H1 (cell line): ENCODE results near the gene LCP1. TPM values are rescaled to one million over a fixed set of nuclear protein-coding genes. Genes with fewer than 3 reads are reported as not detected.

Source experiments
- CTCF ChIA-PET: fragments of 300-600 bp; sonication (Branson Sonifier 250); formaldehyde crosslinking; loops from one replicate; lab custom pipeline; 2021; ENCODE audit not compliant: partially characterized antibody; lab: Charles Lee
- POLR2A ChIA-PET: fragments of 300-600 bp; sonication (Branson Sonifier 250); formaldehyde crosslinking; loops from one replicate; lab custom pipeline; 2021; ENCODE audit warnings: inconsistent platforms; ENCODE audit not compliant: partially characterized antibody; lab: Charles Lee
- DNase-seq, 2 experiments: peaks; one replicate each; pipeline versions ENCODE4 v3.0.0 to v3.0.0-alpha.2; 2010 to 2022; ENCODE audit warnings: low spot score in 2 of 2, low read depth in 1 of 2, mixed read lengths in 1 of 2
- FAIRE-seq: peaks from 2 replicates; lab custom pipeline; 2011; peaks lifted over from hg19 to GRCh38; lab: Jason Lieb, UNC
- H2AFZ ChIP-seq: 2 replicates; pipeline ENCODE4 v1.8.1; 2012; ENCODE audit warnings: low read length, inconsistent platforms
- H2AK5ac ChIP-seq: 2 replicates; pipeline ENCODE4 v1.6.1; 2013; ENCODE audit warnings: low read depth, low read length
- H2BK120ac ChIP-seq: replicated peaks from 2 replicates; pipeline ENCODE3; 2013; ENCODE audit warnings: low read depth, low read length, inconsistent platforms
- H2BK12ac ChIP-seq: 2 replicates; pipeline ENCODE4 v1.6.1; 2013; ENCODE audit warnings: low read depth, low read length
- H2BK15ac ChIP-seq: 2 replicates; pipeline ENCODE4 v1.6.1; 2013; ENCODE audit warnings: low read length
- H2BK20ac ChIP-seq: 2 replicates; pipeline ENCODE4 v1.6.1; 2013; ENCODE audit warnings: low read length
- H2BK5ac ChIP-seq: 2 replicates; pipeline ENCODE4 v1.6.1; 2013; ENCODE audit warnings: low read depth, low read length
- H3K14ac ChIP-seq: 2 replicates; pipeline ENCODE4 v1.6.1; 2013; ENCODE audit warnings: inconsistent platforms; ENCODE audit not compliant: insufficient read length
- H3K18ac ChIP-seq: 2 replicates; pipeline ENCODE4 v1.6.1; 2013; ENCODE audit warnings: low read length; ENCODE audit errors: extremely low read depth
- H3K23ac ChIP-seq: 2 replicates; pipeline ENCODE4 v1.6.1; 2013; ENCODE audit warnings: inconsistent platforms; ENCODE audit not compliant: insufficient read length
- H3K23me2 ChIP-seq: 2 replicates; pipeline ENCODE4 v1.6.1; 2013; ENCODE audit warnings: low read depth, low read length
- H3K27ac ChIP-seq: 2 replicates; pipeline ENCODE4 v1.6.1; 2011; ENCODE audit warnings: low read depth, low read length, inconsistent platforms
- H3K27me3 ChIP-seq, 4 experiments: replicated peaks in 1 of 4; 1 replicate in 1 of 4; 2 replicates in 3 of 4; pipeline versions ENCODE4 v1.6.1 to v1.8.1; 2011 to 2013; ENCODE audit warnings: low read length in 3 of 4, mild to moderate bottlenecking in 3 of 4, inconsistent platforms in 2 of 4, mixed read lengths in 2 of 4, moderate library complexity in 1 of 4; ENCODE audit not compliant: control insufficient read depth in 3 of 4, insufficient read depth in 3 of 4; ENCODE audit errors: extremely low read depth in 1 of 4
- H3K36me3 ChIP-seq, 4 experiments: 2 replicates each; pipeline versions ENCODE4 v1.6.1 to v1.8.1; 2011 to 2013; ENCODE audit warnings: mild to moderate bottlenecking in 4 of 4, low read length in 3 of 4, moderate library complexity in 2 of 4, control low read depth in 1 of 4, inconsistent platforms in 1 of 4; ENCODE audit not compliant: insufficient read depth in 4 of 4, control insufficient read depth in 2 of 4
- H3K4ac ChIP-seq: replicated peaks from 2 replicates; pipeline ENCODE3; 2013; ENCODE audit warnings: low read length, low read depth, mixed read lengths, inconsistent platforms; ENCODE audit not compliant: insufficient read length
- H3K4me1 ChIP-seq, 4 experiments: replicated peaks in 1 of 4; 1 replicate in 1 of 4; 2 replicates in 3 of 4; pipeline versions ENCODE4 v1.6.1 to v1.8.1; 2011 to 2013; ENCODE audit warnings: low read length in 3 of 4, inconsistent platforms in 2 of 4, mixed read lengths in 1 of 4; ENCODE audit not compliant: insufficient read depth in 4 of 4, control insufficient read depth in 3 of 4
- H3K4me2 ChIP-seq, 2 experiments: 2 replicates each; pipeline versions ENCODE4 v1.6.1 to v1.8.1; 2011 to 2013; ENCODE audit warnings: low read depth in 2 of 2, low read length in 2 of 2, control low read depth in 1 of 2, inconsistent platforms in 1 of 2, mild to moderate bottlenecking in 1 of 2; ENCODE audit not compliant: insufficient read depth in 1 of 2
- H3K4me3 ChIP-seq, 4 experiments: fragments of 200-600, 300-600 bp in 1 of 4; sonication (generic), shearing (Covaris generic), sonication (Bioruptor Twin) in 1 of 4; 2 replicates each; pipeline versions ENCODE4 v1.5.1 to v1.8.1; 2011 to 2016; ENCODE audit warnings: low read length in 4 of 4, low read depth in 3 of 4, control low read depth in 2 of 4, inconsistent platforms in 2 of 4, mild to moderate bottlenecking in 2 of 4, mixed read lengths in 1 of 4, moderate library complexity in 1 of 4; ENCODE audit not compliant: insufficient read depth in 2 of 4; ENCODE audit errors: extremely low read depth in 1 of 4
- H3K56ac ChIP-seq: replicated peaks from 2 replicates; pipeline ENCODE3; 2013; ENCODE audit warnings: low read depth, mild to moderate bottlenecking, mixed read lengths, low read length, inconsistent platforms; ENCODE audit not compliant: insufficient read length
- H3K79me1 ChIP-seq: 2 replicates; pipeline ENCODE4 v1.6.1; 2013; ENCODE audit warnings: low read depth, low read length, control low read depth
- H3K79me2 ChIP-seq, 2 experiments: 2 replicates each; pipeline versions ENCODE4 v1.6.1 to v1.8.1; 2012 to 2013; ENCODE audit warnings: low read length in 2 of 2, mild to moderate bottlenecking in 2 of 2, inconsistent platforms in 1 of 2; ENCODE audit not compliant: insufficient read depth in 2 of 2, control insufficient read depth in 1 of 2
- H3K9ac ChIP-seq, 4 experiments: replicated peaks in 1 of 4; 1 replicate in 1 of 4; 2 replicates in 3 of 4; pipeline versions ENCODE4 v1.6.1 to v1.8.1; 2011 to 2013; ENCODE audit warnings: low read depth in 3 of 4, low read length in 3 of 4, control low read depth in 2 of 4, mild to moderate bottlenecking in 2 of 4, moderate library complexity in 2 of 4, inconsistent platforms in 1 of 4; ENCODE audit errors: extremely low read depth in 1 of 4
- H3K9me3 ChIP-seq, 2 experiments: 2 replicates each; pipeline versions ENCODE4 v1.6.1 to v1.8.1; 2012 to 2013; ENCODE audit warnings: mild to moderate bottlenecking in 2 of 2, moderate library complexity in 2 of 2, control low read depth in 1 of 2, inconsistent platforms in 1 of 2, low read depth in 1 of 2, low read length in 1 of 2, mixed read lengths in 1 of 2; ENCODE audit not compliant: insufficient read depth in 2 of 2
- H4K20me1 ChIP-seq, 2 experiments: replicated peaks in 1 of 2; 2 replicates each; pipeline versions ENCODE3 to v1.8.1; 2011 to 2013; ENCODE audit warnings: inconsistent platforms in 2 of 2, low read length in 2 of 2, mild to moderate bottlenecking in 1 of 2; ENCODE audit not compliant: insufficient read depth in 2 of 2, control insufficient read depth in 1 of 2
- H4K5ac ChIP-seq: 2 replicates; pipeline ENCODE4 v1.6.1; 2013; ENCODE audit warnings: low read length, low read depth, mixed read lengths, inconsistent platforms; ENCODE audit not compliant: insufficient read length
- H4K8ac ChIP-seq: 2 replicates; pipeline ENCODE4 v1.8.0; 2013; ENCODE audit warnings: mild to moderate bottlenecking, moderate library complexity, low read length, inconsistent platforms; ENCODE audit not compliant: insufficient read depth; ENCODE audit errors: extremely low read depth
- H4K91ac ChIP-seq: replicated peaks from 2 replicates; pipeline ENCODE3; 2013; ENCODE audit warnings: low read length, mixed read lengths, inconsistent platforms; ENCODE audit not compliant: insufficient read length
- MAFK ChIP-seq: IDR thresholded peaks from 2 replicates; pipeline ENCODE4 v1.6.1; 2012; ENCODE audit warnings: low read depth, mild to moderate bottlenecking, improper control_type of control experiment, low read length
- POU5F1 ChIP-seq: IDR thresholded peaks from 2 replicates; pipeline ENCODE4 v1.6.1; 2011; ENCODE audit warnings: low read depth, mild to moderate bottlenecking, low read length, moderate library complexity
- WGBS, 2 experiments: shearing (Covaris generic) in 1 of 2; methylation state at CpG; one replicate each; pipeline versions ENCODE4 v1.1.6 to v1.1.7; 2013 to 2015; ENCODE audit warnings: low lambda C conversion rate in 2 of 2, mixed read lengths in 2 of 2, inconsistent platforms in 1 of 2, low coverage in 1 of 2, missing lambda C conversion rate in 1 of 2; ENCODE audit not compliant: insufficient replicate concordance in 2 of 2, insufficient coverage in 1 of 2, insufficient read length in 1 of 2; ENCODE audit errors: extremely low coverage in 1 of 2, missing lambda C conversion rate in 1 of 2; 5-methylcytosine and 5-hydroxymethylcytosine counted together
- polyA plus RNA-seq, 7 experiments: library from polyadenylated mRNA; depleted of rRNA in 3 of 7; stranded (reverse) in 5 of 7; unstranded in 2 of 7; fragments of >200 nt in 5 of 7; fragments of 200-250 nt in 2 of 7; gene quantifications; 1 replicate in 5 of 7; 2 replicates in 1 of 7; 4 replicates in 1 of 7; pipeline versions ENCODE4 v1.2.1 to v1.2.3, GENCODE V29; 2011 to 2013; ENCODE audit warnings: missing spikeins in 2 of 7, mixed read lengths in 2 of 7
- total RNA-seq: library from RNA; stranded (reverse); fragmentation: NEBNext Ultra II Directional; extraction: Animal tissue kit (Norgen Biotek cat#: 25700); gene quantifications from 2 replicates; pipeline ENCODE4 v1.2.1, GENCODE V29; 2021
- TF ChIP-seq, protein P1 (sequence below): IDR thresholded peaks from 2 replicates; pipeline ENCODE4 v1.6.1; 2012; ENCODE audit warnings: inconsistent platforms

LCP1 gene
- total and polyA plus RNA-seq, 2 of the 8 experiments (the other 6 are each of a cell fraction or from before 2014, with no cell fraction given), result 0.65 to 4.3 TPM

DNA sequence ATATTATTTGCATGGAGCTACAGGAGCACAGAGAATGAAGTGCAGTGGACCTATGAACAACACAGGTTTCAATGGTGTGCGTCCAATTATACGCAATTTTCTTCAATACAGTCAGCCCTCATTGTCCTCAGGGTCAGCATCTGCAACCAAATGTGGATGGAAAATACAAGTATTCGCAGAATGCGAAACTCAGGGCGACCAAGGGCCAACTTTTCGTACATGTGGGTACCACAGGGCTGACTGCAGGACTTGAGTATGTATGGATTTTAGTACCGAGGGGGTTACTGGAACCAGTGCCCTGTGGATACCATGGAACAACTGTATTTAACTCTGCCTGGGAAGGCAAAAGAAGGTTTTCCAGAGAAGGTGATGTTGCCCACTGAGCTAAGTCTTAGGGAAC, 10.2 kb downstream of the LCP1 start:
- Histone ChIP-seq H4K91ac (no peak overlapping the region), H3K4me3 (no peak overlapping the region), H3K23ac (no peak overlapping the region), H3K56ac (no peak overlapping the region), H4K8ac (no peak overlapping the region), H3K23me2 (no peaks in the 10 kb centered on the region), H3K4me1 (peaks cover 0 to 6% (median 2%) of the 10 kb centered on the region in 4 experiments; a peak in 2 of 7 replicates), H3K4me2 (no peak overlapping the region), H2BK20ac (no peak overlapping the region), H4K20me1 (no peaks in the 10 kb centered on the region), H2AK5ac (no peak overlapping the region), H3K9ac (no peak overlapping the region), H3K4ac (no peak overlapping the region), H2AFZ (no peak overlapping the region), H4K5ac (no peak overlapping the region), H3K14ac (no peak overlapping the region), H3K27ac (no peak overlapping the region), H3K27me3 (peaks cover 0 to 4% (median 0%) of the 10 kb centered on the region in 4 experiments; a peak in 1 of 7 replicates), H3K36me3 (no peaks in the 10 kb centered on the region), H2BK5ac (no peak overlapping the region), H2BK12ac (no peak overlapping the region), H3K79me2 (no peaks in the 10 kb centered on the region), H2BK120ac (no peak overlapping the region), H3K79me1 (no peaks in the 10 kb centered on the region), H2BK15ac (no peak overlapping the region), H3K18ac (no peak overlapping the region), H3K9me3 (no peaks in the 10 kb centered on the region)
- no peak for FAIRE-seq
- WGBS, 2 experiments, result 92% methylated on average over 7 of the region's 7 CpGs; no CpG with 5 or more reads in 1 of the 2 experiments
- CTCF ChIA-PET, result interaction anchor here (1.1 to 3.5 kb wide), 7 partner anchors 10 to 206 kb away, joined by 3 to 25 read pairs (median 7); partner anchors contain the start of gene LCP1
- POLR2A ChIA-PET, result no interaction called here
- TF ChIP-seq MAFK (no peak), POU5F1 (no peak)
- TF ChIP-seq, protein P1, sequence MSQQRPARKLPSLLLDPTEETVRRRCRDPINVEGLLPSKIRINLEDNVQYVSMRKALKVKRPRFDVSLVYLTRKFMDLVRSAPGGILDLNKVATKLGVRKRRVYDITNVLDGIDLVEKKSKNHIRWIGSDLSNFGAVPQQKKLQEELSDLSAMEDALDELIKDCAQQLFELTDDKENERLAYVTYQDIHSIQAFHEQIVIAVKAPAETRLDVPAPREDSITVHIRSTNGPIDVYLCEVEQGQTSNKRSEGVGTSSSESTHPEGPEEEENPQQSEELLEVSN, result no peak
- no peak for DNase-seq
